ENCODE data around the gene NUMB. TPM values are rescaled to one million over a fixed set of nuclear protein-coding genes. Genes with fewer than 3 reads are reported as not detected.

The NUMB gene
- total RNA-seq, 1 experiment from 2014 or later: 46.5 TPM

DNA sequence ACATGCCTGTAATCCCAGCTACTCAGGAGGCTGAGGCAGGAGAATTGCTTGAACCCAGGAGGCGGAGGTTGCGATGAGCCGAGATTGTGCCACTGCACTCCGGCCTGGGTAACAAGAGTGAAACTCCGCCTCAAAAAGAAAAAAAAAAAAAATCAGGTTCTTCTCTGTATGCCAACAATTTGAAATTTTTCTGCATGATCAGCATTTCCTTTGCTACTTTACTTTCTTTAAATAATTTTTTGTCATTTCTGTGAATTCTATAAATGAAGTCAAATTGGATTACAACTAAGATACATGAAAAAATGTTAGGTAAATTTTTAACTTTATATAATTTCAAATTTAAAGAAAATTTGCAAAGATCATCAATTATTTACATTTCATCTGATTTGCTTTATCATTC, 87.8 kb downstream of the NUMB start:
- H3K9ac ChIP-seq (ENCODE audit: extremely low read depth, insufficient read length, low read length): no peak overlapping the region
- H3K79me2 ChIP-seq (ENCODE audit: insufficient read depth, low read length): no peaks in the 10 kb centered on the region
- no peak overlapping the region for H3K4me3 Mint-ChIP-seq
- no peak for DNase-seq
- H3K23me2 ChIP-seq (ENCODE audit: insufficient read length, low read depth, low read length, poor library complexity, severe bottlenecking): no peaks in the 10 kb centered on the region
- H3K23ac ChIP-seq (ENCODE audit: insufficient read length, low read depth, low read length): no peak overlapping the region
- no peaks in the 10 kb centered on the region for H3K27me3 ChIP-seq (ENCODE audit: insufficient read depth, low read length)
- no peak overlapping the region for H2BK120ac ChIP-seq (ENCODE audit: low read depth, low read length, poor library complexity, severe bottlenecking)
- no peak overlapping the region for H2BK5ac ChIP-seq (ENCODE audit: insufficient read length, low read length)
- H4K91ac ChIP-seq (ENCODE audit: insufficient read length, low read depth, low read length): no peak overlapping the region
- no peaks in the 10 kb centered on the region for H3K9me3 ChIP-seq (ENCODE audit: control insufficient read depth, low read depth, low read length)
- H3K27ac ChIP-seq (ENCODE audit: insufficient read length, low read depth, low read length): no peak overlapping the region
- peaks cover 0 to 2% of the 10 kb centered on the region in 2 experiments; a peak in 1 of 4 replicates for H3K4me1 Mint-ChIP-seq
- no peaks in the 10 kb centered on the region; a peak in 1 of 5 replicates for H3K9me3 Mint-ChIP-seq
- no peak overlapping the region for H2BK12ac ChIP-seq (ENCODE audit: insufficient read length, low read depth, low read length)
- H2AFZ ChIP-seq (ENCODE audit: low read length): no peak overlapping the region
- no peak overlapping the region for H2BK15ac ChIP-seq (ENCODE audit: low read depth, low read length)
- H2BK20ac ChIP-seq (ENCODE audit: low read depth, low read length, poor library complexity, severe bottlenecking): no peak overlapping the region
- TF ChIP-seq, protein P1, sequence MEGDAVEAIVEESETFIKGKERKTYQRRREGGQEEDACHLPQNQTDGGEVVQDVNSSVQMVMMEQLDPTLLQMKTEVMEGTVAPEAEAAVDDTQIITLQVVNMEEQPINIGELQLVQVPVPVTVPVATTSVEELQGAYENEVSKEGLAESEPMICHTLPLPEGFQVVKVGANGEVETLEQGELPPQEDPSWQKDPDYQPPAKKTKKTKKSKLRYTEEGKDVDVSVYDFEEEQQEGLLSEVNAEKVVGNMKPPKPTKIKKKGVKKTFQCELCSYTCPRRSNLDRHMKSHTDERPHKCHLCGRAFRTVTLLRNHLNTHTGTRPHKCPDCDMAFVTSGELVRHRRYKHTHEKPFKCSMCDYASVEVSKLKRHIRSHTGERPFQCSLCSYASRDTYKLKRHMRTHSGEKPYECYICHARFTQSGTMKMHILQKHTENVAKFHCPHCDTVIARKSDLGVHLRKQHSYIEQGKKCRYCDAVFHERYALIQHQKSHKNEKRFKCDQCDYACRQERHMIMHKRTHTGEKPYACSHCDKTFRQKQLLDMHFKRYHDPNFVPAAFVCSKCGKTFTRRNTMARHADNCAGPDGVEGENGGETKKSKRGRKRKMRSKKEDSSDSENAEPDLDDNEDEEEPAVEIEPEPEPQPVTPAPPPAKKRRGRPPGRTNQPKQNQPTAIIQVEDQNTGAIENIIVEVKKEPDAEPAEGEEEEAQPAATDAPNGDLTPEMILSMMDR (conservative IDR thresholded peaks at IDR 0.05): no peak
- no peak overlapping the region for H3K14ac ChIP-seq (ENCODE audit: insufficient read depth, low read length)
- no peaks in the 10 kb centered on the region for H3K27me3 Mint-ChIP-seq (ENCODE audit: low read depth)
- no peak overlapping the region for H4K5ac ChIP-seq (ENCODE audit: insufficient read length, low read depth, low read length)
- no peaks in the 10 kb centered on the region; a peak in 1 of 7 replicates for H3K36me3 Mint-ChIP-seq (ENCODE audit: insufficient read depth in 1 of 3, low read depth in 3 of 3)
- H3K4me1 ChIP-seq (ENCODE audit: insufficient read depth, low read length): no peaks in the 10 kb centered on the region; the same call in 1 of the 2 replicates
- no peak overlapping the region for H2AK5ac ChIP-seq (ENCODE audit: insufficient read length, low read length)
- no peak overlapping the region for H3K56ac ChIP-seq (ENCODE audit: insufficient read length, low read depth, low read length)
- no peak overlapping the region for H3T11ph ChIP-seq (ENCODE audit: low read length)
- no peak overlapping the region for H3K18ac ChIP-seq (ENCODE audit: insufficient read length, low read depth, low read length)
- H4K8ac ChIP-seq (replicated peaks; ENCODE audit: insufficient read length, low read depth, low read length): no peak overlapping the region
- H3K4ac ChIP-seq (ENCODE audit: low read depth, low read length): no peak overlapping the region
- no peak overlapping the region for H3K27ac Mint-ChIP-seq
- H3K4me2 ChIP-seq (ENCODE audit: insufficient read depth, insufficient read length, low read length): no peak overlapping the region
- no peaks in the 10 kb centered on the region for H4K20me1 ChIP-seq (ENCODE audit: control insufficient read depth, insufficient read depth, insufficient read length)
- H3K79me1 ChIP-seq (ENCODE audit: insufficient read depth, low read depth, low read length, poor library complexity, severe bottlenecking): peaks cover 3% of the 10 kb centered on the region
- no CpG with 5 or more reads among the region's 5 CpGs for WGBS (ENCODE audit: extremely low coverage, insufficient read length, low lambda C conversion rate)
